PC-9 (cell line): ENCODE measurements around the gene ATP10D.

ENCODE experiments used
- CTCF ChIP-seq: fragments of 200-600 bp; sonication (generic); conservative IDR thresholded peaks from 2 replicates; pipeline ENCODE4 v1.6.1; 2017; ENCODE audit warnings: mixed run types, antibody characterized with exemption, mild to moderate bottlenecking, moderate library complexity
- EZH2 ChIP-seq: fragments of 200-600 bp; sonication (generic); IDR thresholded peaks from 2 replicates; pipeline ENCODE4 v1.8.0; 2017; ENCODE audit warnings: antibody characterized with exemption, low read depth

GRCh38 chr4:47526281-47526680, 41.2 kb downstream of the ATP10D start:
- TF ChIP-seq EZH2 (no peak), CTCF (no peak)
